ENCODE results near the gene DSG3. TPM values are rescaled to one million over a fixed set of nuclear protein-coding genes. Genes with fewer than 3 reads are reported as not detected.

Gene DSG3
- total RNA-seq, 2 donors from 2014 or later = 1.3 to 2.3 TPM

- intact Hi-C loops (cut with DNase I) = loop anchor here (10.0 kb wide), 1 partner anchor 55 kb away; the partner anchor contains the start of gene DSG2
- 83% methylated on average over 6 of the region's 6 CpGs for WGBS
- no peak overlapping the region for H3K27ac ChIP-seq
- H3K4me3 ChIP-seq = no peak overlapping the region
- no peaks in the 10 kb centered on the region for H3K27me3 ChIP-seq (replicated peaks; ENCODE audit: insufficient read depth)
- no peaks in the 10 kb centered on the region for H3K36me3 ChIP-seq
- no peak for DNase-seq (ENCODE audit: low spot score)
- H3K4me1 ChIP-seq (replicated peaks) = no peaks in the 10 kb centered on the region
- H3K9me3 ChIP-seq = no peaks in the 10 kb centered on the region
- TF ChIP-seq POLR2AphosphoS5 (IDR thresholded peaks at IDR 0.05) (no peak), CTCF (IDR thresholded peaks at IDR 0.05) (no peak), POLR2A (IDR thresholded peaks at IDR 0.05) (no peak)
Measured at GRCh38 chr18:31439807-31440325, 7.7 kb upstream of the DSG3 start.

DNA sequence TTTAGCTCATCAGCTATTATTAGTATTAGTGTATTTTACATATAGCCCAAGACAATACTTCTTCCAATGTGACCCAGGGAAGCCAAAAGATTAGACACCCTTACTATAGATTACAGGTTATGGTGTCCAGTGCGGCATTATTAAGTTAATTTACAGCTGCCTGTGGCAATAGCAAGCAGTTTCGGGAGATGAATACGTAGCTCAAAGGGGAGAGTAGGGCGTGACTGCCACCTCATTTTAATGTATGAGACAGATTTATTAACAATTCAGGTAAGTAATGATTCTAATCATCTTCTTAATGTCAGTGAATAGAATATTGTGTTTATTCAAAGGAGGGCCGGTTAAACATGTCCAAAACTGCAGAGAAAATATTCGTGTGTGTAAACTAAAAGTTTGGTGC lies 6.8 kb upstream of the DSG3 start:
- H3K9me3 ChIP-seq = no peaks in the 10 kb centered on the region
- no peak for DNase-seq (ENCODE audit: low spot score)
- intact Hi-C loops (cut with DNase I) = loop anchor here (10.0 kb wide), 1 partner anchor 54 kb away; the partner anchor contains the start of gene DSG2
- no peaks in the 10 kb centered on the region for H3K27me3 ChIP-seq (replicated peaks; ENCODE audit: insufficient read depth)
- no peak overlapping the region for H3K27ac ChIP-seq
- TF ChIP-seq POLR2AphosphoS5 (IDR thresholded peaks at IDR 0.05) = no peak
- TF ChIP-seq CTCF (IDR thresholded peaks at IDR 0.05) = no peak
- TF ChIP-seq POLR2A (IDR thresholded peaks at IDR 0.05) = no peak
- WGBS = 39% methylated on average over 6 of the region's 6 CpGs
- no peak overlapping the region for H3K4me3 ChIP-seq
- H3K36me3 ChIP-seq = no peaks in the 10 kb centered on the region
- no peaks in the 10 kb centered on the region for H3K4me1 ChIP-seq (replicated peaks)

GRCh38 chr18:31441493-31441892 lies 6.0 kb upstream of the DSG3 start:
- no peak overlapping the region for H3K27ac ChIP-seq
- no peak for TF ChIP-seq CTCF (IDR thresholded peaks at IDR 0.05)
- no peak for TF ChIP-seq POLR2AphosphoS5 (IDR thresholded peaks at IDR 0.05)
- no peak for TF ChIP-seq POLR2A (IDR thresholded peaks at IDR 0.05)

DNA sequence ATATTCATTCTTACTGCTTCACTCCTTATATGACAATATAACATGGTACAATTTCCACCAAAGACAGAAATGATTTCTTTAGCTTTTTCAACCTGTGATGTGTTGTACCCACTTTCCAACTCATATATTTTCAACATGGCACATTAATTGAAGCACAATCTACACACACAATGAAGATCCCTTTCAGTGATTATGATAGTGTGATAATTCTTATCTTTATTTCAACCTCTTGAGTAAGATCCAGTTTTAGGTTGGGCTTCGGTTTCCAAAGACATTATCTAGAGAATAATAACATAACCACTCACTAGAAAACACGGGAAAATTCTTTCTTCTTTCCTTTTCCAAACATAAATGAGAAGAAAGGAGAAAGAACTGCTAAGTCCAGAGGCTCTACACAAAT lies 3.4 kb upstream of the DSG3 start:
- no peak overlapping the region for H3K4me3 ChIP-seq
- no peaks in the 10 kb centered on the region for H3K9me3 ChIP-seq
- WGBS = 60% methylated on average over 2 of the region's 2 CpGs
- H3K27me3 ChIP-seq (replicated peaks; ENCODE audit: insufficient read depth) = no peaks in the 10 kb centered on the region
- intact Hi-C loops (cut with DNase I) = loop anchor here (10.0 kb wide), 1 partner anchor 51 kb away; the partner anchor contains the start of gene DSG2
- TF ChIP-seq POLR2AphosphoS5 (IDR thresholded peaks at IDR 0.05) (no peak), CTCF (IDR thresholded peaks at IDR 0.05) (no peak), POLR2A (IDR thresholded peaks at IDR 0.05) (no peak)
- no peaks in the 10 kb centered on the region for H3K4me1 ChIP-seq (replicated peaks)
- no peaks in the 10 kb centered on the region for H3K36me3 ChIP-seq
- no peak for DNase-seq (ENCODE audit: low spot score)
- no peak overlapping the region for H3K27ac ChIP-seq

More at GRCh38 chr18:31441493-31441892, 6.0 kb upstream of the DSG3 start:
- no peaks in the 10 kb centered on the region for H3K27me3 ChIP-seq (replicated peaks; ENCODE audit: insufficient read depth)
- intact Hi-C loops (cut with DNase I) = loop anchor here (10.0 kb wide), 1 partner anchor 53 kb away; the partner anchor contains the start of gene DSG2
- WGBS = 75% methylated on average over 4 of the region's 4 CpGs
- no peaks in the 10 kb centered on the region for H3K9me3 ChIP-seq
- H3K4me3 ChIP-seq = no peak overlapping the region
- H3K4me1 ChIP-seq (replicated peaks) = no peaks in the 10 kb centered on the region
- H3K36me3 ChIP-seq = no peaks in the 10 kb centered on the region
- DNase-seq (ENCODE audit: low spot score) = no peak

DNA sequence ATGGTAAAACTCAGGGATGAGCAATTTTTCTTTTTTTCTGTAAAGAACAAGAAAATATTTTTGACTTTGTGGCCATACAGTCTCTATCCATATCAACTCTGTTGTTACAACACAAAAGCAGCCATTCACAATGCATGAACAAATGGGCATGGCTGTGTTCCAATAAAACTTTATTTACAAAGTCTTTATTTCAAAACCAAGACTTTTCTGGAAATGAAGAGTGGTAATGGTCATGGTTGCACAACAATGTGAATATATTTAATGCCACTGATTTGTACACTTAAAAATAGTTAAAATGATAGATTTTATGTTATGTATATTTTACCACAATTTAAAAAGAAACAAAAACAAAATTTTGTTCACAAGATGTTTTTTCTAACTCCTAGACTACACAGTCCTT lies 1.6 kb upstream of the DSG3 start:
- TF ChIP-seq POLR2A (IDR thresholded peaks at IDR 0.05) (no peak), CTCF (IDR thresholded peaks at IDR 0.05) (no peak), POLR2AphosphoS5 (IDR thresholded peaks at IDR 0.05) (no peak)
- intact Hi-C loops (cut with DNase I) = loop anchor here (10.0 kb wide), 1 partner anchor 49 kb away; the partner anchor contains the start of gene DSG2
- no peak overlapping the region for H3K4me3 ChIP-seq

More for the DNA sequence above, 1.6 kb upstream of the DSG3 start:
- no peak overlapping the region for H3K27ac ChIP-seq
- H3K4me1 ChIP-seq (replicated peaks) = no peaks in the 10 kb centered on the region
- no peaks in the 10 kb centered on the region for H3K27me3 ChIP-seq (replicated peaks; ENCODE audit: insufficient read depth)
- no peaks in the 10 kb centered on the region for H3K9me3 ChIP-seq
- no peaks in the 10 kb centered on the region for H3K36me3 ChIP-seq
- no peak for DNase-seq (ENCODE audit: low spot score)
